GOT3 (cell line): Measurements from ENCODE around the gene C19orf47.
"Not testable (repeated sequence)": the region's sequence is repeated elsewhere in the genome, so short reads cannot be mapped to it uniquely, and the experiment has no call there.

Source experiments
- DNase-seq: peaks from one replicate; lab custom pipeline; 2025; ENCODE audit warnings: mixed read lengths; lab: John Stamatoyannopoulos, UW

The C19orf47 gene

GRCh38 chr19:40348961-40349507, 837 bp upstream of the C19orf47 start:
- DNase-seq = no peak

- no peak for DNase-seq
Measured at GRCh38 chr19:40344422-40344821, 3.8 kb downstream of the C19orf47 start.

GRCh38 chr19:40342644-40343311, 5.4 kb downstream of the C19orf47 start:
- DNase-seq = no peak

- no peak for DNase-seq
Measured at GRCh38 chr19:40341601-40342482, 6.4 kb downstream of the C19orf47 start.

- DNase-seq = no peak
Measured at GRCh38 chr19:40339018-40339728, 9.0 kb downstream of the C19orf47 start.

GRCh38 chr19:40337594-40337993, 10.6 kb downstream of the C19orf47 start:
- no peak for DNase-seq

GRCh38 chr19:40337107-40337506, 11.1 kb downstream of the C19orf47 start:
- DNase-seq = no peak

GRCh38 chr19:40336601-40336900, 11.6 kb downstream of the C19orf47 start:
- no peak for DNase-seq

GRCh38 chr19:40335855-40336600, 12.2 kb downstream of the C19orf47 start:
- DNase-seq = no peak

- no peak for DNase-seq
Measured at GRCh38 chr19:40335101-40335500, 13.1 kb downstream of the C19orf47 start.

- DNase-seq = not testable (repeated sequence)
Measured at GRCh38 chr19:40333083-40333482, 15.1 kb downstream of the C19orf47 start.

- no peak for DNase-seq
Measured at GRCh38 chr19:40332669-40333068, 15.5 kb downstream of the C19orf47 start.

GRCh38 chr19:40331052-40331451, 17.1 kb downstream of the C19orf47 start:
- DNase-seq = no peak

GRCh38 chr19:40326201-40326600, 22.0 kb downstream of the C19orf47 start:
- DNase-seq = no peak

GRCh38 chr19:40323705-40324104, 24.5 kb downstream of the C19orf47 start:
- DNase-seq = no peak

- DNase-seq = no peak
Measured at GRCh38 chr19:40322951-40323615, 25.1 kb downstream of the C19orf47 start.

- no peak for DNase-seq
Measured at GRCh38 chr19:40322271-40322610, 26.0 kb downstream of the C19orf47 start.

- DNase-seq = no peak
Measured at GRCh38 chr19:40321566-40322270, 26.5 kb downstream of the C19orf47 start.

GRCh38 chr19:40321076-40321475, 27.1 kb downstream of the C19orf47 start:
- no peak for DNase-seq

GRCh38 chr19:40320558-40320935, 27.6 kb downstream of the C19orf47 start:
- DNase-seq = no peak

GRCh38 chr19:40317338-40317737, 30.9 kb downstream of the C19orf47 start:
- DNase-seq = no peak
